Smooth muscle cell (in vitro differentiated cells): ENCODE results near the gene BCAM. TPM values are rescaled to one million over a fixed set of nuclear protein-coding genes. Genes with fewer than 3 reads are reported as not detected.

Source experiments
- DNase-seq: peaks from one replicate; lab custom pipeline; 2025; ENCODE audit not compliant: unreplicated experiment; lab: John Stamatoyannopoulos, UW
- H2AFZ ChIP-seq: fragments of 200-600 bp; sonication (generic); 2 replicates; pipeline ENCODE4 v1.6.0; 2016; ENCODE audit warnings: antibody characterized with exemption, low read depth, mild to moderate bottlenecking
- H3F3A ChIP-seq: fragments of 200-600 bp; sonication (generic); 2 replicates; pipeline ENCODE4 v1.6.0; 2017; ENCODE audit warnings: antibody characterized with exemption, low read depth
- H3K27ac ChIP-seq: fragments of 200-600 bp; sonication (generic); 2 replicates; pipeline ENCODE4 v1.5.1; 2016; ENCODE audit warnings: low read depth, mild to moderate bottlenecking
- H3K27me3 ChIP-seq: fragments of 200-600 bp; sonication (generic); 2 replicates; pipeline ENCODE4 v1.6.1; 2016; ENCODE audit warnings: low read depth, mild to moderate bottlenecking
- H3K36me3 ChIP-seq: fragments of 200-600 bp; sonication (generic); 2 replicates; pipeline ENCODE4 v1.5.1; 2016; ENCODE audit warnings: low read depth
- H3K4me1 ChIP-seq: fragments of 200-600 bp; sonication (generic); 2 replicates; pipeline ENCODE4 v1.5.1; 2016; ENCODE audit warnings: low read depth
- H3K4me2 ChIP-seq: fragments of 200-600 bp; sonication (generic); 2 replicates; pipeline ENCODE4 v1.6.0; 2016; ENCODE audit warnings: mild to moderate bottlenecking
- H3K4me3 ChIP-seq: fragments of 200-600 bp; sonication (generic); 2 replicates; pipeline ENCODE4 v1.5.1; 2016; ENCODE audit warnings: mild to moderate bottlenecking
- H3K79me2 ChIP-seq: fragments of 200-600 bp; sonication (generic); 2 replicates; pipeline ENCODE4 v1.6.0; 2016; ENCODE audit warnings: low read depth, mild to moderate bottlenecking
- H3K9ac ChIP-seq: fragments of 200-600 bp; sonication (generic); 2 replicates; pipeline ENCODE4 v1.6.0; 2016; ENCODE audit warnings: low read depth
- H3K9me3 ChIP-seq: fragments of 200-600 bp; sonication (generic); replicated peaks from 2 replicates; pipeline ENCODE4 v1.5.1; 2016; ENCODE audit warnings: low read depth
- H4K20me1 ChIP-seq: fragments of 200-600 bp; sonication (generic); 2 replicates; pipeline ENCODE4 v1.6.0; 2016; ENCODE audit warnings: low read depth
- CTCF ChIP-seq: fragments of 200-600 bp; sonication (generic); IDR thresholded peaks from 2 replicates; pipeline ENCODE4 v1.5.1; 2017; ENCODE audit warnings: borderline replicate concordance, mild to moderate bottlenecking, antibody characterized with exemption; ENCODE audit not compliant: insufficient read depth, poor library complexity, severe bottlenecking
- WGBS: methylation state at CpG from one replicate; pipeline ENCODE4 v1.1.7; 2016; ENCODE audit warnings: low lambda C conversion rate; 5-methylcytosine and 5-hydroxymethylcytosine counted together
- polyA plus RNA-seq: library from polyadenylated mRNA; unstranded; fragments of >200 nt; fragmentation: Nextera tagmentation; extraction: Ambion mirVana; gene quantifications from 2 replicates; pipeline ENCODE4 v1.2.1, GENCODE V29; 2016
- total RNA-seq: library from RNA; depleted of rRNA; stranded (reverse); fragments of >200 nt; gene quantifications from 2 replicates; pipeline ENCODE4 v1.2.3, GENCODE V29; 2014

The BCAM gene
- total and polyA plus RNA-seq, 2 experiments from 2014 or later, result 1.5 to 5.0 TPM

GRCh38 chr19:44785271-44785670, 23.6 kb upstream of the BCAM start:
- Histone ChIP-seq H4K20me1 (no peaks in the 10 kb centered on the region), H3K4me1 (no peaks in the 10 kb centered on the region), H3K27me3 (no peaks in the 10 kb centered on the region), H2AFZ (no peak overlapping the region), H3F3A (no peaks in the 10 kb centered on the region), H3K4me2 (no peak overlapping the region), H3K79me2 (no peaks in the 10 kb centered on the region), H3K27ac (no peak overlapping the region), H3K36me3 (no peaks in the 10 kb centered on the region), H3K9ac (no peak overlapping the region), H3K9me3 (no peaks in the 10 kb centered on the region), H3K4me3 (no peak overlapping the region)
- no peak for TF ChIP-seq CTCF
- 82% methylated on average over 3 of the region's 3 CpGs for WGBS
- DNase-seq, result no peak

- Histone ChIP-seq H3K79me2 (no peaks in the 10 kb centered on the region), H3K27ac (no peak overlapping the region), H3K4me2 (no peak overlapping the region), H3K9me3 (no peaks in the 10 kb centered on the region), H3K36me3 (no peaks in the 10 kb centered on the region), H4K20me1 (no peaks in the 10 kb centered on the region), H3K9ac (no peak overlapping the region), H2AFZ (no peak overlapping the region), H3F3A (no peaks in the 10 kb centered on the region), H3K4me1 (no peaks in the 10 kb centered on the region), H3K27me3 (no peaks in the 10 kb centered on the region), H3K4me3 (no peak overlapping the region)
- TF ChIP-seq CTCF, result no peak
- no peak for DNase-seq
- WGBS, result 94% methylated on average over 15 of the region's 15 CpGs
Observed at GRCh38 chr19:44785993-44786392, 22.9 kb upstream of the BCAM start.

- no peak for DNase-seq
- WGBS, result 95% methylated on average over 6 of the region's 6 CpGs
- Histone ChIP-seq H3K9ac (no peak overlapping the region), H3K4me2 (no peak overlapping the region), H3K27ac (no peak overlapping the region), H3K27me3 (no peaks in the 10 kb centered on the region), H2AFZ (no peak overlapping the region), H3F3A (no peaks in the 10 kb centered on the region), H3K4me3 (no peak overlapping the region), H3K4me1 (no peaks in the 10 kb centered on the region), H4K20me1 (no peaks in the 10 kb centered on the region), H3K36me3 (no peaks in the 10 kb centered on the region), H3K9me3 (no peaks in the 10 kb centered on the region), H3K79me2 (no peaks in the 10 kb centered on the region)
- TF ChIP-seq CTCF, result no peak
Observed at GRCh38 chr19:44788971-44789370, 19.9 kb upstream of the BCAM start.

- Histone ChIP-seq H3F3A (no peaks in the 10 kb centered on the region), H3K4me3 (no peak overlapping the region), H3K36me3 (no peaks in the 10 kb centered on the region), H3K4me1 (no peaks in the 10 kb centered on the region), H3K9ac (no peak overlapping the region), H3K27me3 (no peaks in the 10 kb centered on the region), H4K20me1 (no peaks in the 10 kb centered on the region), H3K79me2 (no peaks in the 10 kb centered on the region), H2AFZ (no peak overlapping the region), H3K9me3 (no peaks in the 10 kb centered on the region), H3K4me2 (no peak overlapping the region), H3K27ac (no peak overlapping the region)
- no peak for DNase-seq
- no peak for TF ChIP-seq CTCF
- 95% methylated on average over 13 of the region's 13 CpGs for WGBS
Observed at GRCh38 chr19:44789943-44790483, 18.9 kb upstream of the BCAM start.
